ENCODE data around the gene ANXA11.

GRCh38 chr10:80122110-80122710 lies 83.1 kb downstream of the ANXA11 start:
- TF ChIP-seq CTCF (conservative IDR thresholded peaks at IDR 0.05; ENCODE audit: low read depth, low read length): no peak
- TF ChIP-seq EZH2phosphoT487 (IDR thresholded peaks at IDR 0.05; ENCODE audit: borderline replicate concordance, low read length): no peak

Data from PC-3 (cell line).